ENCODE data around the gene TMED10. TPM values are rescaled to one million over a fixed set of nuclear protein-coding genes. Genes with fewer than 3 reads are reported as not detected.

Gene TMED10
- total and polyA plus RNA-seq, 2 of the 13 experiments (the other 11 are each of a cell fraction or from before 2014, with no cell fraction given), result 311 to 377 TPM

DNA sequence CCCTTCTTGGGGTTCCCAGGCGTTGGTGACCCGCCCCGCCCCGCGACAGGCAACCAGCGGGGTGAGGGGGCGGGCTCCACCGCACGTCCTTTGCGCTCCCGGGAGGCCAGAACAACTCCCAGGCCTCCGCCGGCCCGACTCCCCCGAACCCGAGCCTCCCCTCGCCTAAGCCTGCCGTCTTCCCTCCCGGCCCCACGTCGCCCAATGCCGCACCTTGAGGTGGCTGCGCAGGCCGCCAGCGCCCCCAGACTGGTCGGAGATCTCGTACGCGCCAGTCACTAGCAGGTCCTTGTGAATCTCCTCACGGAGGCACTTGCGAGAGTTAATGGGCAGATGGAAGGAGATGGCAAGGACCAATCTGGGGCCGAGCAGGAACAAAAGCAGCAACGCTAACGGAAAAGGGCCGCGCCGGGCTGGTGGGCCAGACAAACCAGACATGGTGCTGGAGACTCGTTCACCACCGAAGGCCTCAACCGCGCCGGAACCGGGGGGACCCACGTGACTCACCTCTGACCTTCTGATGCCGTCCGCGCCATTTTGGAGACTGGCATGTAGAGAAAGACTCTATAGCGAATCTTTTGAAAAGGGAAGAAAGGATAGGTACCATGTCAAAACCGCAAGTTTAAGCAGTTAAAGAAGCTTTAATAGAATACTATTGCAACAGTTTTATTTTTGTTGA is at the start of gene TMED10 (continued):
- peak; percentile 53; the same call in 1 of the 2 replicates for TF ChIP-seq DR1 (CRISPR knock-in tag; IDR thresholded peaks at IDR 0.05)
- no peak for TF ChIP-seq ZNF138 (CRISPR knock-in tag; IDR thresholded peaks at IDR 0.05; ENCODE audit: low read depth)
- TF ChIP-seq ZNF7 (CRISPR knock-in tag; IDR thresholded peaks at IDR 0.05), result no peak
- no peak for TF ChIP-seq ZNF782 (CRISPR knock-in tag; IDR thresholded peaks at IDR 0.05; ENCODE audit: borderline replicate concordance)
- peak; percentile 97 for TF ChIP-seq NR2F6 (IDR thresholded peaks at IDR 0.05)
- peak; percentile 93 for TF ChIP-seq NR2F6 (CRISPR knock-in tag; IDR thresholded peaks at IDR 0.05)
- TF ChIP-seq RFX5 (IDR thresholded peaks at IDR 0.05; ENCODE audit: low read depth, low read length), result no peak
- TF ChIP-seq HNF4G (IDR thresholded peaks at IDR 0.05; ENCODE audit: borderline replicate concordance, low read depth, low read length), result no peak
- peak; percentile 60; the same call in 1 of the 2 replicates for TF ChIP-seq HNF4G (CRISPR knock-in tag; IDR thresholded peaks at IDR 0.05; ENCODE audit: borderline replicate concordance, low read depth)
- 0 out of 2 replicates have a peak, but pooled peaks have one; percentile 4 for TF ChIP-seq JUND (CRISPR knock-in tag; IDR thresholded peaks at IDR 0.05)
- TF ChIP-seq ZNF570 (CRISPR knock-in tag; IDR thresholded peaks at IDR 0.05; ENCODE audit: borderline replicate concordance), result no peak; the same call in 1 of the 2 replicates
- no peak for TF ChIP-seq ZNF75D (CRISPR knock-in tag; IDR thresholded peaks at IDR 0.05; ENCODE audit: borderline replicate concordance)
- TF ChIP-seq FUBP1 (CRISPR knock-in tag; IDR thresholded peaks at IDR 0.05; ENCODE audit: borderline replicate concordance), result peak; percentile 30; the same call in 1 of the 2 replicates
- TF ChIP-seq, protein P1, sequence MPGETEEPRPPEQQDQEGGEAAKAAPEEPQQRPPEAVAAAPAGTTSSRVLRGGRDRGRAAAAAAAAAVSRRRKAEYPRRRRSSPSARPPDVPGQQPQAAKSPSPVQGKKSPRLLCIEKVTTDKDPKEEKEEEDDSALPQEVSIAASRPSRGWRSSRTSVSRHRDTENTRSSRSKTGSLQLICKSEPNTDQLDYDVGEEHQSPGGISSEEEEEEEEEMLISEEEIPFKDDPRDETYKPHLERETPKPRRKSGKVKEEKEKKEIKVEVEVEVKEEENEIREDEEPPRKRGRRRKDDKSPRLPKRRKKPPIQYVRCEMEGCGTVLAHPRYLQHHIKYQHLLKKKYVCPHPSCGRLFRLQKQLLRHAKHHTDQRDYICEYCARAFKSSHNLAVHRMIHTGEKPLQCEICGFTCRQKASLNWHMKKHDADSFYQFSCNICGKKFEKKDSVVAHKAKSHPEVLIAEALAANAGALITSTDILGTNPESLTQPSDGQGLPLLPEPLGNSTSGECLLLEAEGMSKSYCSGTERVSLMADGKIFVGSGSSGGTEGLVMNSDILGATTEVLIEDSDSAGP (CRISPR knock-in tag; IDR thresholded peaks at IDR 0.05; ENCODE audit: borderline replicate concordance), result peak; percentile 96
- TF ChIP-seq, protein P2, sequence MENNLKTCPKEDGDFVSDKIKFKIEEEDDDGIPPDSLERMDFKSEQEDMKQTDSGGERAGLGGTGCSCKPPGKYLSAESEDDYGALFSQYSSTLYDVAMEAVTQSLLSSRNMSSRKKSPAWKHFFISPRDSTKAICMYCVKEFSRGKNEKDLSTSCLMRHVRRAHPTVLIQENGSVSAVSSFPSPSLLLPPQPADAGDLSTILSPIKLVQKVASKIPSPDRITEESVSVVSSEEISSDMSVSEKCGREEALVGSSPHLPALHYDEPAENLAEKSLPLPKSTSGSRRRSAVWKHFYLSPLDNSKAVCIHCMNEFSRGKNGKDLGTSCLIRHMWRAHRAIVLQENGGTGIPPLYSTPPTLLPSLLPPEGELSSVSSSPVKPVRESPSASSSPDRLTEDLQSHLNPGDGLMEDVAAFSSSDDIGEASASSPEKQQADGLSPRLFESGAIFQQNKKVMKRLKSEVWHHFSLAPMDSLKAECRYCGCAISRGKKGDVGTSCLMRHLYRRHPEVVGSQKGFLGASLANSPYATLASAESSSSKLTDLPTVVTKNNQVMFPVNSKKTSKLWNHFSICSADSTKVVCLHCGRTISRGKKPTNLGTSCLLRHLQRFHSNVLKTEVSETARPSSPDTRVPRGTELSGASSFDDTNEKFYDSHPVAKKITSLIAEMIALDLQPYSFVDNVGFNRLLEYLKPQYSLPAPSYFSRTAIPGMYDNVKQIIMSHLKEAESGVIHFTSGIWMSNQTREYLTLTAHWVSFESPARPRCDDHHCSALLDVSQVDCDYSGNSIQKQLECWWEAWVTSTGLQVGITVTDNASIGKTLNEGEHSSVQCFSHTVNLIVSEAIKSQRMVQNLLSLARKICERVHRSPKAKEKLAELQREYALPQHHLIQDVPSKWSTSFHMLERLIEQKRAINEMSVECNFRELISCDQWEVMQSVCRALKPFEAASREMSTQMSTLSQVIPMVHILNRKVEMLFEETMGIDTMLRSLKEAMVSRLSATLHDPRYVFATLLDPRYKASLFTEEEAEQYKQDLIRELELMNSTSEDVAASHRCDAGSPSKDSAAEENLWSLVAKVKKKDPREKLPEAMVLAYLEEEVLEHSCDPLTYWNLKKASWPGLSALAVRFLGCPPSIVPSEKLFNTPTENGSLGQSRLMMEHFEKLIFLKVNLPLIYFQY (CRISPR knock-in tag; IDR thresholded peaks at IDR 0.05; ENCODE audit: borderline replicate concordance), result peak; percentile 54; the same call in 1 of the 2 replicates
- TF ChIP-seq, protein P3, sequence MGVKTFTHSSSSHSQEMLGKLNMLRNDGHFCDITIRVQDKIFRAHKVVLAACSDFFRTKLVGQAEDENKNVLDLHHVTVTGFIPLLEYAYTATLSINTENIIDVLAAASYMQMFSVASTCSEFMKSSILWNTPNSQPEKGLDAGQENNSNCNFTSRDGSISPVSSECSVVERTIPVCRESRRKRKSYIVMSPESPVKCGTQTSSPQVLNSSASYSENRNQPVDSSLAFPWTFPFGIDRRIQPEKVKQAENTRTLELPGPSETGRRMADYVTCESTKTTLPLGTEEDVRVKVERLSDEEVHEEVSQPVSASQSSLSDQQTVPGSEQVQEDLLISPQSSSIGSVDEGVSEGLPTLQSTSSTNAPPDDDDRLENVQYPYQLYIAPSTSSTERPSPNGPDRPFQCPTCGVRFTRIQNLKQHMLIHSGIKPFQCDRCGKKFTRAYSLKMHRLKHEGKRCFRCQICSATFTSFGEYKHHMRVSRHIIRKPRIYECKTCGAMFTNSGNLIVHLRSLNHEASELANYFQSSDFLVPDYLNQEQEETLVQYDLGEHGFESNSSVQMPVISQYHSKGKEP (CRISPR knock-in tag; IDR thresholded peaks at IDR 0.05), result no peak
- peak; percentile 85; the same call in 1 of the 2 replicates for TF ChIP-seq PAX8 (CRISPR knock-in tag; IDR thresholded peaks at IDR 0.05; ENCODE audit: borderline replicate concordance)
- peak; percentile 72; the same call in 1 of the 2 replicates for TF ChIP-seq MED13 (CRISPR knock-in tag; IDR thresholded peaks at IDR 0.05)
- no peak for TF ChIP-seq MBNL3 (CRISPR knock-in tag; conservative IDR thresholded peaks at IDR 0.05)
- TF ChIP-seq SOX6 (IDR thresholded peaks at IDR 0.05), result no peak
- TF ChIP-seq SOX6 (CRISPR knock-in tag; IDR thresholded peaks at IDR 0.05), result peak; percentile 54
